GM18526 (cell line): Measurements from ENCODE around the gene TSGA10IP.

Experiments used
- POLR2A ChIP-seq: IDR thresholded peaks from 3 replicates; pipeline ENCODE4 v1.6.1; 2011; ENCODE audit not compliant: insufficient read length; ENCODE audit errors: extremely low read depth

The TSGA10IP gene

DNA sequence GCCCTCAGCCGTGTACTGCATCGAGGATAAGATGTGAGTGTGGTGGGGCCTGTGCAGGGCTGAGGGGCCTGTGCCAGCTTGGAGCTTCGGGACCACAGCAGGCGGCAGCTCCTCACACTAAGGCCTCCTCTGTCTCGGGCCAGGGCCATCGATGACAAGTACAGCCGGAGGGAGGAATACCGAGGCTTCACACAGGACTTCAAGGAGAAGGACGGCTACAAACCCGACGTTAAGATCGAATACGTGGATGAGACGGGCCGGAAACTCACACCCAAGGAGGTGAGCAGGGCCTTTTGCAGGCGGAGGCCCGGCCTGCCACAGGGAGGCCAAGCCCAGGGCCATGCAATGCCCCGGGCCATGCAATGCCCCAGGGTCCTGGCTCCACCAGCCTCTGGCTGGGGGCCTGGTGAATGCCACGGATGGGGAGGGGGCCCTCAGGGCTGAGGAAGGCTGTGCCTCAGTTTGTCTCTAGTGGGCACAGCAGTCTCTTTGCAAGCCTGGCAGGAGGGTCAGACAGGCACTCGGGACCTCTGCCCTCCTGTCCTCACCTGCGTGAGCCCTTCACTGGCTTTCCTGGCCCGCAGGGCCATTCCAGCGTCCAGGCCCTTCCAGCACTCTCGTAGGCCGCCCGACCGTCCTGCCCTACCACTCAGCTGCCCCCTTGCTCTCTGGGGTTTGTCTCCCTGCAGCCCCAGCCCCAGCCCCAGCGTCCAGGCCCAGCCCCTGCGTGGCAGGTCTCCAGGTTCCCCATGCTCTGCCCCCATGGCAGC is 32.5 kb downstream of the TSGA10IP start:
- no peak for TF ChIP-seq POLR2A

DNA sequence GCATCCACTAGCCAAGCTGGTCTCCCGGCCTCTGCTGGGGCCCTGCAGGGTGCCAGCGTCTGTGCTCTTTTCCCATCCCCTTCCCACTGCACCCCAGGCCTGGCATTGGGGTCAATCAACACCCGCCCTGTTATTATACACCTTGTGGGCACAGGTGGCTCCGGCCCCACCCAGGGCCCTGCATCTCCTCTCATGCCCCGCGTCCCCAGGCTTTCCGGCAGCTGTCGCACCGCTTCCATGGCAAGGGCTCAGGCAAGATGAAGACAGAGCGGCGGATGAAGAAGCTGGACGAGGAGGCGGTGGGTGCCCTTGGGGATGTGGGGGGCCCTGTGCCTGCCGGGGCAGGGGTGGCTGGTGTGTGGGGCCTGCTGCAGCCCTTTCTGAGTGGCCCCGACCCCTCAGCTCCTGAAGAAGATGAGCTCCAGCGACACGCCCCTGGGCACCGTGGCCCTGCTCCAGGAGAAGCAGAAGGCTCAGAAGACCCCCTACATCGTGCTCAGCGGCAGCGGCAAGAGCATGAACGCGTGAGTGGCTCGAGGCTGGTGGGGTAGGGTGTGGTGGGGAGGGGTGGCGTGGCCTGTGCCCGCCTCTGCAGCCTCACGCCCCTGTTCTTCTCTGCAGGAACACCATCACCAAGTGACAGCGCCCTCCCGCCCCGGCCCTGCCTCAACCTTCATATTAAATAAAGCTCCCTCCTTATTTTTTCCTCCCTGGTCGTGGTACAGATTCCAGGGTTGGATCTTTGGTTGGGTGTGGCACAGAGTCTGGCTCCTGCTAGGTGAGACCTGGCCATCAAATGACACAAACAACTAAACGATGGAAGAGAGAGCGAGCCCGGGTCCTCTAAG is 33.3 kb downstream of the TSGA10IP start:
- no peak for TF ChIP-seq POLR2A

DNA sequence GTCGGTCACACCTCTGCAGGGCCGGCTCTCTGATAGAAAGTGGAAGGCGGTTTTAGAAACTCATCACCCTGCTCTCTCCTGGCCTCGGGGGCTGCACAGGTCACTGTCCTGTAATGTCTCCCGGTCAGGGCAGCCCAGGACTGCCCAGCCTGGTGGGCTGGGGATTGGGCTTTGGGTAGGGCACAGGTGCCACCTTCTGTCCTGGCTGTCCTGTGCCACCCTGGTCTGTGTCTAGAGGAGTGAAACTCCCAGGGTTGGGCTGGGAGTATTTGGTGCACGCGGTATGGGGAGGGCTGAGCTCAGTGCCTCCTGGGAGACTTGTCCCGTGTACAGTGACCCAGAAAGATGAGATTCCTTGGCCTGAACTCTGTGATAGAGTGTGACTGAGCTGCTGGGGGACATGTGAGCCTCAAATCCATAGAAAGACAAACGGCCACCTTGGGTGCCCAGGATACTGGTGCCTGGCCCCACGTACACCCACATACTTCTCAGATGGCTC is 34.0 kb downstream of the TSGA10IP start:
- no peak for TF ChIP-seq POLR2A

DNA sequence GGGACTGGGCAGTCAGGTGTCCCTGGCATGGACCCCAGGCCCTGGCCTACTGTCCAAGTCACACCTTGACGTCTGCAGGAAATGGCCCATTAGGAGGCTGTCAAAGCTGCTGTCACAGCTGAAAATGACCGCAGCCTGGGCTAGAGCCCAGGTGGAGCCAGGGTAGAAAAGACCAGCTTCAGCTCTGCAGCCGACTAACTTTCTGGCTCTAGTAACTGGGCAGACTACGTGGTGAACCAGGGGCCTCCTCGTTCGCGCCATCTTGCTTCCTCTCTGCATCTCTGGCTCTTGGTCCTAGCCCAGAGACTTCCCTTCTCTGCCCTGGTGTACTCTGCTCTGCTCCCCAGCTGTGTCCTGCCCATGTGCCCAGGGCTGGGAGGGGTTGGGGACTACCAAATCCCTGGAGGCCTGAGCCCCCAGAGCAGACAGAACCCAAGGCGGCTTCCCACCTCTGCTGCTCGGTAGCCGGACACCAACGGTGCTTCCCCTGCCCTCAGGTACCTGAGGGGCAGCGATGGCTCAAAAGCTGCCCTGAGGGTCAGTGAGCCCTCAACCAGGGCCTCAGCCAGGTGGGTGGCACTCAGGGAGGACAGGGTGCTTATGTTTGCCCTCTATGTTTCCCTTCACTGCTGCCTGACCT is 35.9 kb downstream of the TSGA10IP start:
- TF ChIP-seq POLR2A: no peak

DNA sequence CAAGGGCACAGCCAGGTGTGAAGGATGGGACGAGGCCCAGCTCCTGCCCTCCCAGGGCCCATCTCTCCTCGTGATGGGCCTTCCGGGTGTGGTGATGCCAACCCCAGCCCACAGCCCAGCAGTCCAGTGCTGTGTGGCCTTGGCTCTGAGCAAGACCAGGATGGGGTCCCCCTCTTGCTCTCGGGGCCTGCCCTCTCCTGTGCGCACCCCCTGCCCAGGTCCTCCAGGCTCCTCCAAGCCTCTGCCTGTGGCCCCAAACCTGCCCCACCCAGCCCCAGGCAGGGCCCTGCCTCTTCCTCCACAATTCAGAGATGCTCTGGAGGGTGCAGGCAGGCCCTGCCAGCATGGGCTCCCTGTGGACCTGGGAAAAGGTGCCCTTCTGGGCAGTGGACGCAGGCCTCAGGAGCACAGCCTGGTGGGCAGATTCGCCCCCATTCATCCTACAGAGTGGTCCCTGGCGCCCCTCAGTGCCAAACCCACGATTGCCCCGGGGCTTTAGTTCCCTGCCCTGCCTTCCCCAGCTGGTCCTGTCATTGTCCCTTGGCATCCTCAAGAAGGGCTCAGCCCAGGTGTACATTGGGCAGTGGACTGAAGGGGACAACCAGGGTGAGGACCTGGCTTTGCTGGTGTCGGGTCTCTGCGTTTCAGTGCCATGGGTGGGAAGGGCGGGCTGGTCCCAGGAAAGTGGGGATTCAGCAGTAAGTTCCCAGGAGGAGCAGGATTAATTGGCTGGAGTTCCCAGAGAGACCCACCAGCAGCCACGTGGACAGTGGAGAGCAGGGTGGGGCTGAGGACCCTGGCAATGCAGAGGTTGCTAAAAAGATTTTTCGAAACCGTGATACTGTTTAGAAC is 36.9 kb downstream of the TSGA10IP start:
- TF ChIP-seq POLR2A: no peak

DNA sequence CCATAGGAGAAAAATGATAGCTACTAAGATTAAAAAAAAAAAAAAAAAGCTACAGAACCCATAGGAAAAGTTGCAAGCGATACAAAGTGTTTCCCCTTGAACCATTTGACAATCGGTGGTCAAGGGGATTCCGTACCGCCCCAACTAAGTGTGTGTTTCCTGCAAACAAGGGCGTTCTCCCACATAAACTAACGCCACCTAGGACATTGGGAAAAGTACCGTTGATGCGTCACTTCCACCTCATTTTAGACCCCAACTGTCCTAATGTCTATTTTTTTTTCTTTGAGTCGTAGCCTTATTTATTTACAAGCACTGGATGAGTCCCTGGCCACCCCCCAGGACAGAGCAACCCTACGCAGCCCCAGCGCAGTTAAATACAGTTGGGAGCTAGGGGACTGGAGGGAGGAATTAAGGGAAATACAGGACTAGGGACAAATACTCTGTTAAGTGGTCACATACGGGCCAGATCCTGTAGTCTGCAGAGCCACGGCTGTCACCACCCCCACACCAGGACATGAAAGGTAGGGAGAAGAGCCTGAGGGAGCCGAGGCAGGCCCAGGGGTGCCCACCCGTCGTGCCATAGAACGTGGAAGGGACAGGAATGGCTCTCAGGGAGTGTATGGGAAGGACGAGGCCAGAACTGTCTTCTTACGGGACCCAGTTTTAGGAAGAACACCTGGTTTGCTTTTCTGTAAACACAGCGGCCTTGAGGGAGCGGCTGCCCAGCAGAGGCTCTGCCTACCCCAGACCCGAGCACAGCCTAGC is 37.7 kb downstream of the TSGA10IP start:
- TF ChIP-seq POLR2A: no peak

DNA sequence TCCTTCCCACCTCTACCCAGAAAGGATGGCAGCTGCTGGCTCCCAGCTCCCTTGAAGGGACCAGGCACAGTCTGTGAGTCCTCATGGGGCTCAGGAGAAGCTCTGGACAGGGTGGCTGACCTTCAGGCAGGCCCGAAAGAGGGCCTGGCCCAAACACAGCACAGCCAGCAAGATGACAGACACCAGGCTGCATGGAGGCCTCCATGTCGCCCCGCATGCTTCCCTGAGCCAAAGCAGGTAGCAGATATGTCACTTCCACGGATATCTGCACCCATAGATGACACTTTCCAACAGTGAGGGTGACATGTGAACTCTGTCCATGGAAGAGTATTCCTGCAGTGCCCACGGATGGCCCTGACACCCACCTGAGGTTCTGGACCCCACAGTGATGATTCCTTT is 38.3 kb downstream of the TSGA10IP start:
- no peak for TF ChIP-seq POLR2A

DNA sequence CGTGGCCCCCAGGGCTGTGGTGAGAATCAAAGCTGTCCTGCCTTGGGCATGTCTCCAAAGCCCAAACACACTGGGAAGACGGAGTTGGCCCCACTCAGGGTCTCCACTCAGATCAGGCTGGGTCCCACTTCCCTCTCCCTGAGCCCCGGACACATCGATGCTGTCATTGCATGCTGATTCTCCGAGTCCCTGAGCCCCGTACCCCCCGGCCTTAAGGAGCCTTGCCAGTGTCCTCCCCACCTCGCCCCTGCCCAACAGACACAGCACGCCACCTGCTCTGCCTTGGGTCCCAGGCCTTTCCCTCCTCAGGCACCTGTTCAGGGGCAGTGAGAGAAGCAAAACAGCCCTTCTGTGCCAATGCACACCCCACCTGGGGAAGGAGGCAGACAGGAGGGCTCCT is 42.1 kb downstream of the TSGA10IP start:
- no peak for TF ChIP-seq POLR2A

DNA sequence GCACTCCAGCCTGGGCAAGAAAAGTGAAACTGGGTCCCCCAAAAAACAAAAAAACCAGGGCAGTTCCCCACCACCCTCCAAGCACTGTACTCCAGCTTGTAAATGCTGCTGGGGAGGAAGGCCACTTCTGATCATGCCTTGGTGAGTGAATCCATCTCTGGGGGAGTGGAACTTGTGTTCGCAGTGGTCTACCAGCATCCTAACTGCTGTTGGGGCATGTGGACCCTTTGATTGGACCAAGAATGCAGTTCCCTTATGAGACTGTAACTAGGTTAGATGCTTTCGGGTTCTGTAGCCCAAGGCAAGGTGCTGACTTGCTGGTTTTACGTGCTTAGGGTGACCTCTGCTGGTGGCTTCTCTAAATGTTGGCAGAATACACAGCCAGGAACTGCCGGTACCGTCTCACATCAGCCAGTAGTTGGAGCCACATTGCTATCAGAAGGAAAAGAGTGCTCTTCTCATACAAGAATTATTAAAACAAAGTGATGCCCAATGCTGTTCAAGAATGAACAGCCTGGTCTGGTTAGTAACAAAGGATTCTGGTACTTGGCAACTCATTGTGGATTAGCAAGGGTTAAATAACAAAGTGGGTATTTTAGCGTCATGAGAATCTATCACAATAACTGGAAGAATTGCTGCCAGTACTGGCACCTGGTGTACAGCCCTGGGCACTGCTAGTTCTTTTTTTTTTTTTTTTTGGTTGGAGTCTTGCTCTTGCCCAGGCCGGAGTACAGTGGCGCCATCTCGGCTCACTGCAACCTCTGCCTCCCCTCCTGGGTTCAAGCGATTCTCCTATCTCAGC is 43.7 kb downstream of the TSGA10IP start:
- no peak for TF ChIP-seq POLR2A

DNA sequence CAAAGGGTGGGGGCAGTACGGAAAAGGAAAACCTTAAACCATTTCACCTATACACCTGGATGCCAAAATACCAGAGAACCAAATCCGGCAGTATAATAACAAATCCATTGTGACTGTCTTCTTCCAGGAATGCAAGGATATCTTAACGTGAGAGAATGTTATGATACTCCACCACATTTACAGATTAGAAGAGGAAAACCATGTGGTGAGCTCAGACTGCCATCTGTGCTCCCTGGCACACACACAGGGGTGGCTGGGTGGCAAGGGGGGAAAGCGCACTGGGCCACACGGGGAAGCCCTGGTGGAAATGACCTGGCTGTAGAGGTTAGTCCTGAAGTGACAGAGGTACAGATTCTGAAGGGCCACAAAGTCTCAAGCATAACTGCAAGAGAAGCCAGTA is 46.8 kb downstream of the TSGA10IP start:
- no peak for TF ChIP-seq POLR2A

DNA sequence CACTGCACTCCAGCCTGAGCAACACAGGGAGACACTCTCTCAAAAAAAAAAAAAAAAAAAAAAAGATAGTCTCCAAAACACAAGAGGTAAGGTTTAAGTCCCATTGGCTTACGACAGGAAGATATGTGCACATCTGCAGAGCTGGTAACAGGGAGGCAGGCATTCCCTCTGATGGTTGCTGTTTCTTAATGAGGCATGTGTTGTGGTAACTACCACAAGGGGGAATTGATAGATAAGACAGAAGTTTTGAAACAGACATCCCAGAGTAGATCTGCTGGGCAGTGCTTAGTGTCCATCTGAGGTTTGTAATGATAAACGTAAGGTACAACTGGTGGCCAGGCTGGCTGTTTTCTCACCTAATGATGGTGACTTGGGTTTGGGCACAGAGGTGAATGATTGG is 52.0 kb downstream of the TSGA10IP start:
- TF ChIP-seq POLR2A: no peak

DNA sequence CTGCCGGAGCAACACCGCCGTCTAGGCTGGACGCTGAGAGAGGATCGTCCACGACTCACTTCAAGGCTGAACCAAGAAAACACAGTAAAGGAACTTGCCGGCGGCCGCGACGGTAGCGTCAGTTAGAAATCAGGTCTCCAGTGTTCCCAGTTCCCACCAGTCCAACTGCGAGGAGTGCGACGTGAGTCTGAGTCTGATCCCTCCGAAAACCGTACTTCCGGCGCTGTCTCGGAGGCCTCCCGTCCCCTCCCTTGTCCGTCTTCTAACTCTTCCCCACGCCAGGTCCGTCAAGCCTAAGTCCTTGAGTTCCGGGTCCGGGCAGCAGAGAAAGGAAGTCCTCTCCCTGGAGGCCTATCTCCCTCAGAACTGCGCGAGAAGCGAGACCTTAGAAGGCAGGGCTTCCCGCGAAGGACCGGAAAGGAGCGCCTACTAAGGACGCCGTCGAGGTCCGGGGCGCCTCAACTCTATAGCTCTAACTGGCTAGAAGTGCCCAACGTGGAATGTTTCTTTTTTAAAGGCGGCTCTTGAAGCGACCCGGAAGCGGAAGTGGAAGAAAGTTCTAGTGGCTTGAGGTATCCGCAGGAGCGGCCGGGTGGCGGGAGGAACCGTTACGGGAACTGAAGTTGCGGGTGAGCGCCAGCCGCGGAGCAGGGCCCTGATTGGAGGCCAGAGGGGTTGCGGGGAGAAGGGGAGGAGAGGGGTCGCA is 56.8 kb downstream of the TSGA10IP start, which contains the start of the genes BANF1 and EIF1AD:
TSS of gene BANF1 (plus strand) at position 562 of the 706 bp plus-strand sequence. CDS start 748 bp downstream, outside the sequence.
TSS of gene EIF1AD (minus strand) at position 216 of the 706 bp plus-strand sequence. CDS start 1,768 bp downstream, outside the sequence.
- peak; percentile 84 for TF ChIP-seq POLR2A

DNA sequence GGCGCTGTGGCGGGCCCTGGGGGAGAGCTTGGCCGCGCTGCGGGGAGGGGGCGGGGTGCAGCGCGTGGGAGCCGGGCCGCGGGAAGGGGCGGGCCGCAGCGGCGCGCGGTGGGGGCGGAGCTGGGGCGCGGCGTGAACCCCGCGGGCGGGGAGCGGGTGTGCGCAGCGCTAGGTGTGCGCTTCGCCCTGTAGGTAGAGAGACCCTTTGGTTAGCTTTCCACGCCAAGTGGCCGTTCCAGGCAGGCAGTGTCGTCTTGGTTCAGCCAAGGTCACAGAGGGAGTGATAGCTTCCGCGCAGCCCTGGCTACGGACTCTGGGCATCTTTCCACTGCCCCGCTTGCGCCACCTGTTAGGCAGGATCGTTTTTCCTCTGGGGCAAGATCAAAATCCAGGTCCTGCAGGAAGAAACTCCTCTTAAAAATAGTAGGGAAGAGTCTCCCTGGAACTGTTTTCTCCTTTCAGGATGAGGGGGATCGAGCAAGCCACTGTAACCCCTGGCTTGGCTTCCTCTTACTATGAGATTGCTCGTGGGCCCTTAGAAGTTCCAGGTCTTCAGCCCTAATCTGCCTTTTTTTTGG is 57.5 kb downstream of the TSGA10IP start:
- TF ChIP-seq POLR2A: no peak
